ENCODE measurements around the gene ARHGAP6. TPM values are rescaled to one million over a fixed set of nuclear protein-coding genes. Genes with fewer than 3 reads are reported as not detected.

ARHGAP6 gene
- total and polyA plus RNA-seq, 2 experiments from 2014 or later, result 0.26 to 0.59 TPM

GRCh38 chrX:11424903-11425674, 240.6 kb downstream of the ARHGAP6 start:
- no peaks in the 10 kb centered on the region for H3K9me3 Mint-ChIP-seq
- Histone ChIP-seq H3K79me2 (replicated peaks; ENCODE audit: insufficient read depth) (no peaks in the 10 kb centered on the region), H3K27me3 (ENCODE audit: insufficient read depth) (peaks cover 31% of the 10 kb centered on the region), H3K27ac (ENCODE audit: low read depth) (no peak overlapping the region), H3K9me2 (ENCODE audit: insufficient read depth) (no peaks in the 10 kb centered on the region), H3K4me1 (ENCODE audit: insufficient read depth) (no peaks in the 10 kb centered on the region), H3K4me2 (no peak overlapping the region), H3F3A (replicated peaks; ENCODE audit: low read depth) (no peaks in the 10 kb centered on the region), H2AFZ (no peak overlapping the region), H3K36me3 (ENCODE audit: insufficient read depth) (no peaks in the 10 kb centered on the region), H4K20me1 (replicated peaks; ENCODE audit: insufficient read depth) (no peaks in the 10 kb centered on the region), H3K4me3 (no peak overlapping the region)
- no peaks in the 10 kb centered on the region for H3K36me3 Mint-ChIP-seq (ENCODE audit: low read depth)
- no peak for ATAC-seq
- peaks cover 5% of the 10 kb centered on the region for H3K27me3 Mint-ChIP-seq (ENCODE audit: insufficient read depth, low read depth, poor library complexity)
- H3K4me3 Mint-ChIP-seq, result no peak overlapping the region
- peaks cover 6% of the 10 kb centered on the region; the same call in 2 of the 3 replicates for H3K4me1 Mint-ChIP-seq
- DNase-seq (ENCODE audit: low spot score), result no peak
- TF ChIP-seq ZNF114 (CRISPR knock-in tag; IDR thresholded peaks at IDR 0.05), result no peak
- no peak for TF ChIP-seq NANOG (IDR thresholded peaks at IDR 0.05; ENCODE audit: borderline replicate concordance)
- no peak for TF ChIP-seq EZH2phosphoT487 (IDR thresholded peaks at IDR 0.05; ENCODE audit: unreplicated experiment)
- no peak for TF ChIP-seq STAT1 (IDR thresholded peaks at IDR 0.05; ENCODE audit: unreplicated experiment)
- TF ChIP-seq CTCF (conservative IDR thresholded peaks at IDR 0.05; ENCODE audit: low read depth in 2 of 2), result no peak
- TF ChIP-seq ZNF331 (CRISPR knock-in tag; IDR thresholded peaks at IDR 0.05; ENCODE audit: low read depth), result no peak
- no peak for TF ChIP-seq ZNF462 (CRISPR knock-in tag; IDR thresholded peaks at IDR 0.05)
- TF ChIP-seq POLR2AphosphoS5 (IDR thresholded peaks at IDR 0.05; ENCODE audit: low read depth), result no peak
- TF ChIP-seq JUNB (IDR thresholded peaks at IDR 0.05; ENCODE audit: unreplicated experiment), result no peak
- TF ChIP-seq CREB1 (CRISPR knock-in tag; IDR thresholded peaks at IDR 0.05; ENCODE audit: low read depth), result no peak
- TF ChIP-seq REST (IDR thresholded peaks at IDR 0.05; ENCODE audit: unreplicated experiment), result no peak
- TF ChIP-seq EZH2 (IDR thresholded peaks at IDR 0.05; ENCODE audit: low read depth, unreplicated experiment), result no peak
- TF ChIP-seq, protein P1, sequence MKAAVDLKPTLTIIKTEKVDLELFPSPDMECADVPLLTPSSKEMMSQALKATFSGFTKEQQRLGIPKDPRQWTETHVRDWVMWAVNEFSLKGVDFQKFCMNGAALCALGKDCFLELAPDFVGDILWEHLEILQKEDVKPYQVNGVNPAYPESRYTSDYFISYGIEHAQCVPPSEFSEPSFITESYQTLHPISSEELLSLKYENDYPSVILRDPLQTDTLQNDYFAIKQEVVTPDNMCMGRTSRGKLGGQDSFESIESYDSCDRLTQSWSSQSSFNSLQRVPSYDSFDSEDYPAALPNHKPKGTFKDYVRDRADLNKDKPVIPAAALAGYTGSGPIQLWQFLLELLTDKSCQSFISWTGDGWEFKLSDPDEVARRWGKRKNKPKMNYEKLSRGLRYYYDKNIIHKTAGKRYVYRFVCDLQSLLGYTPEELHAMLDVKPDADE (IDR thresholded peaks at IDR 0.05), result no peak
- H3K27ac Mint-ChIP-seq, result no peak overlapping the region
